DOHH2 (cell line): Measurements from ENCODE around the gene TIMM8B.
"Not testable (repeated sequence)": the region's sequence is repeated elsewhere in the genome, so short reads cannot be mapped to it uniquely, and the experiment has no call there.

ENCODE experiments used
- H3F3A ChIP-seq: fragments of 200-600 bp; sonication (generic), shearing (Covaris generic); 2 replicates; pipeline ENCODE4 v1.6.0; 2016; ENCODE audit warnings: antibody characterized with exemption, mild to moderate bottlenecking; ENCODE audit not compliant: control insufficient read depth, insufficient read depth
- H3K27ac ChIP-seq: fragments of 200-600 bp; sonication (generic); 2 replicates; pipeline ENCODE4 v1.5.1; 2014; ENCODE audit warnings: low read depth, mild to moderate bottlenecking, low read length, moderate library complexity
- H3K27me3 ChIP-seq: fragments of 200-600 bp; sonication (generic); 2 replicates; pipeline ENCODE4 v1.6.1; 2014; ENCODE audit warnings: mild to moderate bottlenecking, low read length, mixed read lengths; ENCODE audit not compliant: control insufficient read depth
- H3K36me3 ChIP-seq: fragments of 200-600 bp; sonication (generic); 2 replicates; pipeline ENCODE4 v1.6.1; 2014; ENCODE audit warnings: mild to moderate bottlenecking, low read length, moderate library complexity, mixed read lengths; ENCODE audit not compliant: control insufficient read depth
- H3K4me1 ChIP-seq: fragments of 200-600 bp; sonication (generic); 2 replicates; pipeline ENCODE4 v1.6.1; 2014; ENCODE audit warnings: mild to moderate bottlenecking, low read length, mixed read lengths; ENCODE audit not compliant: control insufficient read depth
- H3K4me2 ChIP-seq: fragments of 200-600 bp; sonication (generic); 2 replicates; pipeline ENCODE4 v1.6.0; 2014; ENCODE audit warnings: mild to moderate bottlenecking, low read length, moderate library complexity
- H3K4me3 ChIP-seq: fragments of 200-600 bp; sonication (generic); 2 replicates; pipeline ENCODE4 v1.5.1; 2014; ENCODE audit warnings: mild to moderate bottlenecking, low read length, mixed read lengths
- H3K79me2 ChIP-seq: fragments of 200-600 bp; sonication (generic); 2 replicates; pipeline ENCODE4 v1.6.1; 2014; ENCODE audit warnings: mild to moderate bottlenecking, low read length, mixed read lengths; ENCODE audit not compliant: control insufficient read depth
- H3K9me2 ChIP-seq: fragments of 200-600 bp; sonication (generic); replicated peaks from 2 replicates; pipeline ENCODE4 v1.6.1; 2014; ENCODE audit warnings: mild to moderate bottlenecking, low read length, mixed read lengths; ENCODE audit not compliant: control insufficient read depth
- H3K9me3 ChIP-seq: fragments of 200-600 bp; sonication (generic); 2 replicates; pipeline ENCODE4 v1.6.1; 2014; ENCODE audit warnings: antibody characterized with exemption, low read length, mixed read lengths; ENCODE audit not compliant: control insufficient read depth, insufficient read depth
- H4K20me1 ChIP-seq: fragments of 200-600 bp; sonication (generic); 2 replicates; pipeline ENCODE4 v1.6.0; 2014; ENCODE audit warnings: low read depth, mild to moderate bottlenecking, antibody characterized with exemption, low read length, moderate library complexity; ENCODE audit not compliant: control insufficient read depth, insufficient read depth
- CTCF ChIP-seq: fragments of 200-600 bp; sonication (generic); IDR thresholded peaks from one replicate; pipeline ENCODE4 v1.5.1; 2014; ENCODE audit warnings: antibody characterized with exemption, mild to moderate bottlenecking, low read depth, low read length; ENCODE audit not compliant: poor library complexity, severe bottlenecking
- EZH2phosphoT487 ChIP-seq: fragments of 200-600 bp; sonication (generic); IDR thresholded peaks from 2 replicates; pipeline ENCODE4 v1.6.1; 2017; ENCODE audit warnings: borderline replicate concordance, mild to moderate bottlenecking, antibody characterized with exemption, low read length, moderate library complexity, mixed read lengths

Gene TIMM8B

GRCh38 chr11:112097734-112098528 is 11.4 kb upstream of the TIMM8B start:
- H3K27me3 ChIP-seq: no peaks in the 10 kb centered on the region
- no peaks in the 10 kb centered on the region for H4K20me1 ChIP-seq
- no peaks in the 10 kb centered on the region for H3K9me3 ChIP-seq
- no peaks in the 10 kb centered on the region for H3K9me2 ChIP-seq
- no peak overlapping the region for H3K27ac ChIP-seq
- H3K4me1 ChIP-seq: no peaks in the 10 kb centered on the region
- H3K4me3 ChIP-seq: no peak overlapping the region
- no peak overlapping the region for H3K4me2 ChIP-seq
- H3K36me3 ChIP-seq: peaks cover 23% of the 10 kb centered on the region
- no peaks in the 10 kb centered on the region for H3K79me2 ChIP-seq
- TF ChIP-seq CTCF (no peak), EZH2phosphoT487 (no peak)
- H3F3A ChIP-seq: peaks cover 4% of the 10 kb centered on the region; the same call in 1 of the 2 replicates

- H3K27ac ChIP-seq: no peak overlapping the region
- no peaks in the 10 kb centered on the region for H3K27me3 ChIP-seq
- no peak overlapping the region for H3K4me2 ChIP-seq
- H4K20me1 ChIP-seq: no peaks in the 10 kb centered on the region
- TF ChIP-seq EZH2phosphoT487 (no peak), CTCF (no peak)
- H3K79me2 ChIP-seq: peaks cover 6% of the 10 kb centered on the region
- no peak overlapping the region for H3K4me3 ChIP-seq
- H3K4me1 ChIP-seq: no peaks in the 10 kb centered on the region
- peaks cover 39% of the 10 kb centered on the region for H3K36me3 ChIP-seq
- no peaks in the 10 kb centered on the region for H3K9me2 ChIP-seq
- H3F3A ChIP-seq: peaks cover 4% of the 10 kb centered on the region; the same call in 1 of the 2 replicates
- H3K9me3 ChIP-seq: no peaks in the 10 kb centered on the region
Observed at GRCh38 chr11:112096194-112096593, 9.6 kb upstream of the TIMM8B start.

- not testable (repeated sequence) for H3K4me3 ChIP-seq, H3K4me2 ChIP-seq, H4K20me1 ChIP-seq, H3K9me3 ChIP-seq, H3K4me1 ChIP-seq, H3K27ac ChIP-seq, H3K27me3 ChIP-seq, H3K9me2 ChIP-seq, H3F3A ChIP-seq
- Histone ChIP-seq H3K36me3 (peaks cover 48% of the 10 kb centered on the region), H3K79me2 (peaks cover 13% of the 10 kb centered on the region)
Observed at GRCh38 chr11:112095302-112095701, 8.7 kb upstream of the TIMM8B start.

- H3K79me2 ChIP-seq: peaks cover 81% of the 10 kb centered on the region
- peaks cover 92% of the 10 kb centered on the region for H3K36me3 ChIP-seq
- no peaks in the 10 kb centered on the region for H3K9me3 ChIP-seq
- no peaks in the 10 kb centered on the region for H3K9me2 ChIP-seq
- TF ChIP-seq EZH2phosphoT487 (no peak), CTCF (no peak)
- H3K4me3 ChIP-seq: peak overlapping the region; percentile 97
- peak overlapping the region; percentile 58 for H3K27ac ChIP-seq
- H4K20me1 ChIP-seq: no peaks in the 10 kb centered on the region; the same call in 1 of the 2 replicates
- H3K27me3 ChIP-seq: no peaks in the 10 kb centered on the region
- H3K4me1 ChIP-seq: peaks cover 30% of the 10 kb centered on the region
- peak overlapping the region; percentile 98 for H3K4me2 ChIP-seq
- peaks cover 17% of the 10 kb centered on the region for H3F3A ChIP-seq
Observed at GRCh38 chr11:112087212-112087611, 656 bp upstream of the TIMM8B start.
